Endodermal cell (in vitro differentiated cells): ENCODE measurements around the gene GALNT2. TPM values are rescaled to one million over a fixed set of nuclear protein-coding genes. Genes with fewer than 3 reads are reported as not detected.

Experiments
- DNase-seq: peaks from one replicate; pipeline ENCODE4 v3.0.0-alpha.2; 2017
- H3K27ac ChIP-seq: 2 replicates; pipeline ENCODE4 v1.5.1; 2013; ENCODE audit warnings: mild to moderate bottlenecking, low read depth, low read length, moderate library complexity
- H3K27me3 ChIP-seq: 2 replicates; pipeline ENCODE4 v1.6.1; 2013; ENCODE audit warnings: mild to moderate bottlenecking, low read length, moderate library complexity; ENCODE audit not compliant: insufficient read depth, control insufficient read depth, poor library complexity, severe bottlenecking
- H3K36me3 ChIP-seq: 2 replicates; pipeline ENCODE4 v1.7.0; 2013; ENCODE audit warnings: mild to moderate bottlenecking, low read length, moderate library complexity; ENCODE audit not compliant: control insufficient read depth, insufficient read depth
- H3K4me1 ChIP-seq: one replicate; pipeline ENCODE4 v1.7.0; 2013; ENCODE audit warnings: low read length; ENCODE audit not compliant: control insufficient read depth, insufficient read depth
- H3K4me3 ChIP-seq: 2 replicates; pipeline ENCODE4 v1.5.1; 2013; ENCODE audit warnings: mild to moderate bottlenecking, low read length, moderate library complexity
- H3K9ac ChIP-seq: 2 replicates; pipeline ENCODE4 v1.6.1; 2013; ENCODE audit warnings: mild to moderate bottlenecking, low read length, moderate library complexity; ENCODE audit not compliant: poor library complexity, severe bottlenecking; ENCODE audit errors: extremely low read depth
- H3K9me3 ChIP-seq: 2 replicates; pipeline ENCODE4 v1.6.1; 2013; ENCODE audit warnings: mild to moderate bottlenecking, low read length, moderate library complexity; ENCODE audit not compliant: control insufficient read depth
- H3K27ac Mint-ChIP-seq: 2 replicates; pipeline ENCODE4 v1.8.0; 2020; ENCODE audit warnings: mixed read lengths
- H3K27me3 Mint-ChIP-seq: 2 replicates; pipeline ENCODE4 v1.8.0; 2021; ENCODE audit warnings: mild to moderate bottlenecking, mixed read lengths; ENCODE audit not compliant: insufficient read depth
- H3K36me3 Mint-ChIP-seq: 2 replicates; pipeline ENCODE4 v1.8.0; 2020; ENCODE audit warnings: low read depth, mixed read lengths
- H3K4me1 Mint-ChIP-seq: 2 replicates; pipeline ENCODE4 v1.8.0; 2020; ENCODE audit warnings: mixed read lengths
- H3K4me3 Mint-ChIP-seq: 2 replicates; pipeline ENCODE4 v1.8.0; 2020; ENCODE audit warnings: mild to moderate bottlenecking, moderate library complexity, mixed read lengths
- H3K9me3 Mint-ChIP-seq: 2 replicates; pipeline ENCODE4 v1.8.0; 2020; ENCODE audit warnings: mild to moderate bottlenecking, mixed read lengths
- whole genome bisulfite sequencing, 2 experiments: methylation state at CpG; one replicate each; pipeline versions ENCODE4 v1.1.5 to v1.1.7; 2013; ENCODE audit warnings: missing lambda C conversion rate in 2 of 2, mixed read lengths in 1 of 2; ENCODE audit not compliant: insufficient coverage in 1 of 2, insufficient read length in 1 of 2; 5-methylcytosine and 5-hydroxymethylcytosine counted together
- total RNA-seq, 2 donors: library from RNA; stranded (reverse); fragmentation: NEBNext Ultra II Directional in 1 of 2; extraction: Animal tissue kit (Norgen Biotek cat#: 25700) in 1 of 2; gene quantifications; 2 replicates in 1 of 2; 3 replicates in 1 of 2; pipeline ENCODE4 v1.2.1, GENCODE V29; 2021
- TF ChIP-seq, protein P1 (sequence below): fragments of 200-600 bp; sonication (generic); conservative IDR thresholded peaks from 2 replicates; pipeline ENCODE4 v1.5.0; 2021; ENCODE audit warnings: antibody characterized with exemption, mild to moderate bottlenecking

GALNT2 gene
- total RNA-seq, 2 donors from 2014 or later = 41.6 to 63.5 TPM

DNA sequence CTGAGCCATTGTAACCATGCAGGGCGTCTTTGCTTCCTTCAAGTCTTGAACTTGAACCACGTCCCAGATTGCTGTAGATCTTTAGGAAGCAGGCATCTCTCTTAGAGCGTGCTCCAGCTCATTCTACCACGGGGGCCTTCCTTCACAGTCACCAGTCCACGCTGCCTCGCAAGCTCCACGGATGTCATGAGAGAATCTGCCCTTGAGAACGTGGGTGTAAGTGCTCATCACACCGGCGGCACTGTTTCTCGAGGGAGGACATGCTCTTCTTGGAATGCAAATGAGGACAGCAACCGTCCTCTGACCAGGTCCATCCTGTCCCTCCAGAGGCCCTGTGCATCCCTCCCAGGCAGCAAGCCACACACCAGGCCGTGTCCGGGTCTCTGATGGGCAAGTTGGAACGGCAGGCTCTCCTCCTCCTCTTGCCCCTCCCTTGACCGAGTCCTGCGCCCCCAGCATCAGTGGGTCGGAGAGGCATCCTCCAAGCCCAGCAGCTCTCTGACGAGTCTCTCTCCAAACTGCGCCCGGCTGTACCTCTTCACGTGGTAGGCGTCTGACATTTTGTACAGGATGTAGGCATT is 256.0 kb downstream of the GALNT2 start:
- no peak overlapping the region for H3K4me3 Mint-ChIP-seq
- no peak overlapping the region for H3K9ac ChIP-seq
- no peaks in the 10 kb centered on the region for H3K4me1 Mint-ChIP-seq
- no peaks in the 10 kb centered on the region for H3K9me3 ChIP-seq
- WGBS, 2 experiments = 93 to 96% methylated on average over 17 to 23 of the region's 23 CpGs
- no peaks in the 10 kb centered on the region for H3K9me3 Mint-ChIP-seq
- no peaks in the 10 kb centered on the region for H3K4me1 ChIP-seq
- H3K27me3 Mint-ChIP-seq = no peaks in the 10 kb centered on the region
- no peaks in the 10 kb centered on the region for H3K36me3 ChIP-seq
- H3K4me3 ChIP-seq = no peak overlapping the region
- H3K36me3 Mint-ChIP-seq = peaks cover 3% of the 10 kb centered on the region
- H3K27ac Mint-ChIP-seq = no peak overlapping the region
- DNase-seq = no peak
- TF ChIP-seq, protein P1, sequence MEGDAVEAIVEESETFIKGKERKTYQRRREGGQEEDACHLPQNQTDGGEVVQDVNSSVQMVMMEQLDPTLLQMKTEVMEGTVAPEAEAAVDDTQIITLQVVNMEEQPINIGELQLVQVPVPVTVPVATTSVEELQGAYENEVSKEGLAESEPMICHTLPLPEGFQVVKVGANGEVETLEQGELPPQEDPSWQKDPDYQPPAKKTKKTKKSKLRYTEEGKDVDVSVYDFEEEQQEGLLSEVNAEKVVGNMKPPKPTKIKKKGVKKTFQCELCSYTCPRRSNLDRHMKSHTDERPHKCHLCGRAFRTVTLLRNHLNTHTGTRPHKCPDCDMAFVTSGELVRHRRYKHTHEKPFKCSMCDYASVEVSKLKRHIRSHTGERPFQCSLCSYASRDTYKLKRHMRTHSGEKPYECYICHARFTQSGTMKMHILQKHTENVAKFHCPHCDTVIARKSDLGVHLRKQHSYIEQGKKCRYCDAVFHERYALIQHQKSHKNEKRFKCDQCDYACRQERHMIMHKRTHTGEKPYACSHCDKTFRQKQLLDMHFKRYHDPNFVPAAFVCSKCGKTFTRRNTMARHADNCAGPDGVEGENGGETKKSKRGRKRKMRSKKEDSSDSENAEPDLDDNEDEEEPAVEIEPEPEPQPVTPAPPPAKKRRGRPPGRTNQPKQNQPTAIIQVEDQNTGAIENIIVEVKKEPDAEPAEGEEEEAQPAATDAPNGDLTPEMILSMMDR = no peak
- H3K27ac ChIP-seq = no peak overlapping the region
- H3K27me3 ChIP-seq = no peaks in the 10 kb centered on the region

DNA sequence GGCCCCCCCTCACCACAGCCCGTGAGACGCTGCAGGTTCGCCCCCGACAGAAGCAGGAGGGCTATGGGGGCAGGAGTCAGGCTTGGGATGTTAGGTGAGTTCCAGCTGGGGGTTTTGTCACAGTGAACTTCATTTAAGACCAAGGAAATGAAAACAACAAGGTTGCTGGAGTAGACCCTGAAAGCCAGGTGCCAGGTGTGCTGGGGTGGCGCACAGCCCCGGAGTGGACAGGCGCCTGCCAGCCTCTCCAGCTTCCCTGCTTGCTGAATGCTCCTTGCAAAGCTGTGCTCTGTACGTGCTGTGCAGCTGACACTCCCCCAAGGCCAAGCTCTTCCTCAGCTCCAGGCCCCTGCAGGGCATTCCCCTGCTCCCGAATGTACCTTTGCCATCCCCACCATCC is 256.6 kb downstream of the GALNT2 start:
- DNase-seq = no peak
- Histone ChIP-seq H3K4me3 (no peak overlapping the region), H3K27me3 (no peaks in the 10 kb centered on the region), H3K36me3 (no peaks in the 10 kb centered on the region), H3K27ac (no peak overlapping the region), H3K9me3 (no peaks in the 10 kb centered on the region), H3K4me1 (no peaks in the 10 kb centered on the region), H3K9ac (no peak overlapping the region)
- 95 to 100% methylated on average over 4 to 9 of the region's 9 CpGs for WGBS, 2 experiments
- TF ChIP-seq, protein P1 = no peak
- no peaks in the 10 kb centered on the region for H3K9me3 Mint-ChIP-seq
- H3K36me3 Mint-ChIP-seq = peaks cover 3% of the 10 kb centered on the region
- no peaks in the 10 kb centered on the region for H3K4me1 Mint-ChIP-seq
- no peak overlapping the region for H3K27ac Mint-ChIP-seq
- H3K27me3 Mint-ChIP-seq = no peaks in the 10 kb centered on the region
- no peak overlapping the region for H3K4me3 Mint-ChIP-seq

DNA sequence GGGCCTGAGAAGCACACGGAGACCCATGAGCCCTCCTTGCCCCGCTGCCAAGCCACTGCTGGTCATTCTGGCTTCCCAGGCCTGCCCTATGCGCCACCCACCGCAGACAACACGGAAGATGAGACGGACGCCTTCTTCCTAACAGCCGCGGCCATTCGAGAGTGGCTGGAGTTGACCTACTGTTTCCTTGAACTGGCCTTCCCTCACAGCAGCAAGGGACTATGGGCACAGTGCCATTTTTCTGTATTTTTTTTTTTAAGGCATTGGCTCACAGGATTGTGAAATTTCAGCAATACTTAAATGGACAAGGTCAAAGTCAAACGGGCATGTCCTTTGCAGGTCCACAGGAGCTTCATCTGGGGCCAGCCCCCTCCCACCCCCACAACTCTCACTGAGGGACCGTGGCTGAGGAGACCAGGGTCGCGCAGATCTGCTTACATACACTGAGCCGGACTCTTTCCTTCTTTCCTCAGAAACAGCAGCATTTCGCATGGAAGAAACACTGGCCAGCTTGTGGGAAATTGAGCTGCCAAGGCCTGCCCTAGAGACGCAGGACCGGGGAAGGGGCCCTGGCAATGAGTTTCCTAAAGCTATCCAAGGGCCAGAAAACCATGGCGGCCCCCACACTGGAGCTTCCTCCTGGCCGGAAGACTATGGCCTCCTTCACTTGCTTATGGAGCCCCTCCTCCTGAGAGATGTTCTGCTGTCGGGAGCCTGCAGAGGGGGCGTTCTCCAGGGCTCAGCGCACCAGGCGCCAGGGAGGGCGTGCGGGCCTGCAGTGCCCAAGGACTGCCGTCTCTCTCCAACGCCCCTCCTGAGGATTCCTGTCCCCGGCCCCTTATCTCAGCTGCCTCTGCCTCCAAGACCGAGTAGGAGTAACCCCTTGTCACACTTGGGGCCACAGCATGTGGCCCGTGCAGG is 260.2 kb downstream of the GALNT2 start:
- H3K27ac ChIP-seq = no peak overlapping the region
- Mint-ChIP-seq H3K27ac (no peak overlapping the region), H3K4me1 (peaks cover 1% of the 10 kb centered on the region), H3K9me3 (no peaks in the 10 kb centered on the region), H3K4me3 (no peak overlapping the region), H3K27me3 (no peaks in the 10 kb centered on the region), H3K36me3 (peaks cover 3% of the 10 kb centered on the region)
- H3K4me3 ChIP-seq = no peak overlapping the region
- H3K27me3 ChIP-seq = no peaks in the 10 kb centered on the region
- no peak overlapping the region for H3K9ac ChIP-seq
- no peaks in the 10 kb centered on the region for H3K36me3 ChIP-seq
- no peak for DNase-seq
- no peaks in the 10 kb centered on the region for H3K9me3 ChIP-seq
- 89 to 95% methylated on average over 27 to 31 of the region's 31 CpGs for WGBS, 2 experiments
- TF ChIP-seq, protein P1 = no peak
- no peaks in the 10 kb centered on the region for H3K4me1 ChIP-seq
